Panc1 (cell line): ENCODE results near the gene COX17.

Source experiments
- CTCF ChIP-seq: fragments of 450-650 bp; IDR thresholded peaks from 2 replicates; pipeline ENCODE4 v1.5.1; 2017; ENCODE audit warnings: mild to moderate bottlenecking
- POLR2AphosphoS5 ChIP-seq: IDR thresholded peaks from 2 replicates; pipeline ENCODE4 v1.6.1; 2012; ENCODE audit warnings: mild to moderate bottlenecking, low read depth, low read length, moderate library complexity
- REST ChIP-seq, 2 experiments: IDR thresholded peaks; 2 replicates each; pipeline ENCODE4 v1.6.1; 2011 to 2012; ENCODE audit warnings: low read depth in 2 of 2, control low read depth in 1 of 2, low read length in 1 of 2, mild to moderate bottlenecking in 1 of 2, moderate library complexity in 1 of 2; ENCODE audit not compliant: insufficient read depth in 1 of 2

- TF ChIP-seq CTCF: no peak
- no peak for TF ChIP-seq POLR2AphosphoS5
- no peak for TF ChIP-seq REST (IDR thresholded peaks at IDR 0.05; ENCODE audit: insufficient read depth in 1 of 2, low read depth in 2 of 2, low read length in 1 of 2)
Measured at GRCh38 chr3:119702530-119703527, 25.6 kb upstream of the COX17 start, which contains the start of gene CFAP91.
